ENCODE results near the gene VEZF1. TPM values are rescaled to one million over a fixed set of nuclear protein-coding genes. Genes with fewer than 3 reads are reported as not detected.

Gene VEZF1
- 40.3 and 51.8 TPM in 2 replicates for total RNA-seq

- DNase-seq (ENCODE audit: low read depth), result peak; percentile 69
- no peak for TF ChIP-seq CTCF (IDR thresholded peaks at IDR 0.05; ENCODE audit: insufficient read depth, low read depth, low read length)
- peak within 1 kb of the TSS; percentile 69 for H3K4me3 ChIP-seq (ENCODE audit: low read depth, low read length)
Measured at GRCh38 chr17:57987581-57988300, at the start of gene VEZF1. TSS of gene VEZF1 (minus strand) at chr17:57988254. CDS start at chr17:57988111, 143 bp downstream.

GRCh38 chr17:58032691-58033415 is 44.8 kb upstream of the VEZF1 start:
- no peak overlapping the region for H3K4me3 ChIP-seq (ENCODE audit: low read depth, low read length)
- DNase-seq (ENCODE audit: low read depth), result no peak
- no peak for TF ChIP-seq CTCF (IDR thresholded peaks at IDR 0.05; ENCODE audit: insufficient read depth, low read depth, low read length)

- no peak for TF ChIP-seq CTCF (IDR thresholded peaks at IDR 0.05; ENCODE audit: insufficient read depth, low read depth, low read length)
- no peak overlapping the region for H3K4me3 ChIP-seq (ENCODE audit: low read depth, low read length)
- no peak for DNase-seq (ENCODE audit: low read depth)
Measured at GRCh38 chr17:58028578-58028977, 40.5 kb upstream of the VEZF1 start.

GRCh38 chr17:58020401-58020800 is 32.3 kb upstream of the VEZF1 start:
- no peak for TF ChIP-seq CTCF (IDR thresholded peaks at IDR 0.05; ENCODE audit: insufficient read depth, low read depth, low read length)
- no peak for DNase-seq (ENCODE audit: low read depth)
- H3K4me3 ChIP-seq (ENCODE audit: low read depth, low read length), result no peak overlapping the region

- TF ChIP-seq CTCF (IDR thresholded peaks at IDR 0.05; ENCODE audit: insufficient read depth, low read depth, low read length), result no peak
- no peak for DNase-seq (ENCODE audit: low read depth)
- H3K4me3 ChIP-seq (ENCODE audit: low read depth, low read length), result no peak overlapping the region
Measured at GRCh38 chr17:58019521-58019920, 31.5 kb upstream of the VEZF1 start.

GRCh38 chr17:58019039-58019438 is 31.0 kb upstream of the VEZF1 start:
- no peak for DNase-seq (ENCODE audit: low read depth)
- no peak for TF ChIP-seq CTCF (IDR thresholded peaks at IDR 0.05; ENCODE audit: insufficient read depth, low read depth, low read length)
- no peak overlapping the region for H3K4me3 ChIP-seq (ENCODE audit: low read depth, low read length)
